Stimulated activated CD8-positive, alpha-beta memory T cell treated with anti-CD3 and anti-CD28 coated beads, Interleukin-7, amount 100 ng/mL, for 1 hour (primary cell): Measurements from ENCODE around the gene SLCO3A1.

Experiments used
- DNase-seq, 2 donors: peaks; one replicate each; pipeline ENCODE4 v3.0.0-alpha.2; 2020; ENCODE audit warnings: low read depth in 2 of 2

Gene SLCO3A1

GRCh38 chr15:92098869-92099268 lies 245.4 kb downstream of the SLCO3A1 start:
- DNase-seq: no peak

- DNase-seq: no peak
These were observed 246.8 kb downstream of the SLCO3A1 start for GRCh38 chr15:92100301-92100700.

- no peak for DNase-seq
These were observed 247.2 kb downstream of the SLCO3A1 start for GRCh38 chr15:92100751-92101150.

DNA sequence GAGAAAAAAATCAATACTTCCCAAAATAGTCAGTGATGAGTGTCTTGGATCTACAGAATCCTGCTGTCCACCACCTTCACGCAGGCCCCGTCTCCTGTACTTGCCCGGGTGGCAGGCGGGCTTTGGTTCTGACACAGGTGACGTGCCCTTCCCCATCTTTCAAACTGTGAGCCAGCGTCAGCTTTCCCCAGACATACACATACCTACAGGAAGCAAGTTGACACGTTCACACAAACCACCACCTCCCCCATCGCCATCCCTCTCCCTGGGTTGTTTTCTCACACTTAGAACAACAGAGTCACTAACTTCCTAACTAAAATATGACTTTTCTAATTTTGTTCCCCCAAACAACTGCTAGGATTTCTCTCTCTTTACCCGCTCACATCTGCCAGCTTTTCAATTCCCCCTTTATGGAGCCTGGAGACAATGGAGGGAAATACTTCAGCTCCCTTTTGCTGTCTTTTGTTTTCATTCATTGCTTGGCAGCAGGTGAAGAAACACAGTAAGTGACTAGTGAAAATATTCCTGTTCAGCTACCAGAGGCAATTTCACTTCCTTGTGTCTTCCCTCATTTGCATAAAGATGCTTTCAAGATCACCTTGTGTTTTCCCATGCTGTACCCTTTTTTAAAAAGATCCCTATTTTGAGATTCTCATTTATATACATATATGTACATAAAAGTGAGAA lies 248.3 kb downstream of the SLCO3A1 start:
- no peak for DNase-seq

- no peak for DNase-seq
These were observed 248.9 kb downstream of the SLCO3A1 start for GRCh38 chr15:92102395-92102755.

- DNase-seq: no peak
These were observed 250.6 kb downstream of the SLCO3A1 start for GRCh38 chr15:92104072-92104471.

DNA sequence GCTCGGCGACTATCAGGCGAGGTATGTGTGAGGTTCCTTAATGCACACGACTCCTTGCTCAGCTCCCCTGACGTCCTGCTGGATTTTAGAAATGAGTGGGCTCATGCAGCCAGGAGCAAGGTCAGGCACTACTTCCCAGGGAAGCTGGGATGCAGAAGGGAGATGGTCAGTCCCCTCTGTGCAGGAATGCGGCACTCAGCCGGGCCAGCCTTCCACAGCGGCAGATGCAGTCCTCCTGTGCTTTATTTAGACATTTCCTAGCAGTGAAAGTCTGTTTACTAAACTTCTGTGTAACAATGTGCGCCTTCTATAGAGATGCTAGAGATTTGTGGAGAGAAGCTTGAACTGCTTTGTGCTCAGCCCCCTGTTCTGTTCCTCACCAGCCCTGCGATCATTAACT lies 252.1 kb downstream of the SLCO3A1 start:
- DNase-seq: no peak

DNA sequence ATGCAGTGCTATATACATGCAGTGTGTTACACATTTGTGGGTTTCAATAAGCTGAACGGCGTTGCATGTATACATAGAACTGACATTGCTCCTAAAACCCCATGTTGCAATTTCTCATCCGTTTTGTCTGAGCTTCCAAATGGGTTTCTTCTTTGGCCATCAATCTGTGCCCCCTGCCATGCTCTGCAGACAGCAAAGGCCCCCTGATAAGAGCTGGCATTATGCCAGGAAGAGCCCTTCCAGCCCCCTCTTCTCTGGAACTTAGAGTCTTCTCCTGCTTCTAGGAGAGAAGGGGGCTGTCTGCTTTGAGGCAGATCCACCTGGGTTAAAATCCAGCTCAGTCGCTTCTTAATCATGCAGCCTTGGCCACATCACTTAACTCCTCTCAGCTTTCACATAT lies 254.0 kb downstream of the SLCO3A1 start:
- no peak for DNase-seq

GRCh38 chr15:92109191-92109873 lies 255.8 kb downstream of the SLCO3A1 start:
- no peak for DNase-seq

DNA sequence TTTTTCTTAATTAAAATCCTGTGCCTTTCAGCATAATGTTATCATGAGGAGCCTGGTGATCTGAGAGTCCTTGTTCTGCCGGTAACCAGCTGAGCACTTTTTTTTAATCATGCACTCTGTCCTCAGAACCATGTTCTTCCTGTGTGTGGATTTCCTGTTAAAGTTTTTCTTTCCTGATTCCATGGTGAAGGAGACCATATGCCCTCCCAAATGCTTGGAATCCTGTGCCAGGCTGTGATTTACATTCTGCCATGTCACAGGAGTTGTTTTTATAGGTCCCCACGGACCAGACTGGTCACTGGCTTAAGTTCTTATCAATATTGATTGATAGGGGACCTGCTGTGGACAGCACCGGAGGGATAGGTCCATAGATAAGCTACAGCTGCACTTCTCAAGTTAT lies 257.8 kb downstream of the SLCO3A1 start:
- no peak for DNase-seq

DNA sequence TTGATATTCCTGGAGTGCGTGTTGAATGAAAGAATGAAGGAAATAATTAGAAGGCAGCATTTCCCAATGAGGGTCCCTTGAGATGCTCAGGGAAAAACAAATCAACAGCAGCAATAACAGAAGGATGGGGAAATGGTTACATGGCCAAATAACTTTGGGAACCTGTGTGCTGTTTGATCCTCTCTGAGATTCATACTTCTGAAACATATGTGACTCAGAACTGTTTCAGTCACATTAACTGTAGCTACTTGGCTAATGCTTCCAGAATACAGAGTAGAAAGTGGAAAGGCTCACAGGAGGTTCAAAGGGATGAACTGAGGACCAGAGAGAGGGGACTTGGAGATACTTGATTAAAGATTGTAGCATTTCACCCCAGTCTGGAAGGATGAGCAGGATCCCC lies 258.2 kb downstream of the SLCO3A1 start:
- no peak for DNase-seq

- no peak for DNase-seq
These were observed 258.7 kb downstream of the SLCO3A1 start for GRCh38 chr15:92112180-92112579.

DNA sequence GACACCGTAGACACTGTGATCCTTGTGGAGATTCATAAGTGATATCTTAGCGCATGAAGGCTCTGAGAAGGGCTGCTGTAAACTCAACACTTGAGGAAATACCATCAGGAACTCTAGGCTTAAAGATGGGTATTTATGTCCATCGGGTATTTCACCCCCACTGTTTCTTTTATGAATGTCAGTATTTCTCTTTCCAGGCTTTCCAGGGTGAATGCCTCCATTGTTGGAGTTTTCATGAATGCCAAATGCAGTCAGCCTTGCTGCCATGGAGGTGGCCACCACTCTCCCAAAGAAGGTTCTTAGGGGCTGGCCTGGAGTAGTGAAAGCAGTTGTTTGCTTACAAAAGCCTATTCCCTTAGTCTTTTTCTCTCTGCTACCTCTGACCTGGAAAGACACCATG lies 259.2 kb downstream of the SLCO3A1 start:
- no peak for DNase-seq

GRCh38 chr15:92113832-92114231 lies 260.3 kb downstream of the SLCO3A1 start:
- DNase-seq: no peak

DNA sequence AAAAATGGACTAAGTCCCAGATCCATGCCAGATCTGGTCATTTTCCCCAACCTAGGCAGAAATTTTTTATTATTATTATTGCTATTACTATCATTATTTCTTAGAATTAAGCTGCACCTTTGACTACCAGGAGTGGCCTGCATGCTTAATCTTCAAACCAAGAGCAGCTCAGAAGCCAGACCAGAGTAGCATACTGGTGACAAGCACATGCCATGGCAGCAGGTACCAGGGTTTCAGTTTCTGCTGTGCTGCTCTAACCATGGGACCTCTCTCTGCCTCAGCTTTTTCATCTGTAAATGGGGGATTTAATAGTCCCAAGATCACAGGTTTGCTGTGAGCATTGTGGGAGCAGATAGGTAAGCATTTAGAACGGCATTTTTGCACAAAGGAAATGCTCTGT lies 262.3 kb downstream of the SLCO3A1 start:
- DNase-seq: no peak

GRCh38 chr15:92116330-92116729 lies 262.8 kb downstream of the SLCO3A1 start:
- no peak for DNase-seq

- DNase-seq: no peak
These were observed 263.8 kb downstream of the SLCO3A1 start for GRCh38 chr15:92117261-92117731.

DNA sequence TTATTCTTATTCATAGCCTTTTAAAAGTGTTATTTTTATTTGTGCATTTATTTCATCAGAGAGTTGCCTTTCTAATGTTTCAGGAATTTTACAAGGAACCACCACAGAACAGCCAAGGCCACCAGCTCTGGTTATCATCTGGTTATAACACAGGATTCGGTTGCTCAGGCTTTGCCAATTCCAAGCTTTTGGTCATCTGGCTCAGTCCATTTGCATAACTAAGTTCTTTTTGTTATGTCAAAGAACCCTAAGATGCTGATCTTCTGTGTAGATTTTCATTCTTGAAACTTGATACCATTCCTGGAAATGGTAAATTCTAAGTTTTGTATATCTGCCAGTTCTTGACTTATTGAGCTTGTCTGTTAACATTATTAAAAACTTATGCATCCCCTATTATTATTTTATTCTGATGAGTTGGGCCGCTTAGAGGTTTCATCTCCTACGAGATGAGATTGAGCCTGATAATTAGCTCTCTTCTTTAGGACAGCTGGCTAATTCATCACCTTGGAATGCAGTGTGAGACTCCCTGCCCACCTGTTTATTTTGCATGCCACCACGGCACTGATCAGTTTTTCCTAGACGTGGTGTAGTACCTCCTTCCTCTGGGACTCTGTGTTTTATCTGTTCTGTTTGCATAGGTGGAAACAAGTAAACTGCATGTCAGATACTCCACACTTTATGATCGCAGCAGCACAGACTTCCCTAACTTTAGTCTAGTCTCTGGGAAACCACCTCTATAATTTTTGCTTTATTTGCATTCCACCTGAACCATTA lies 264.8 kb downstream of the SLCO3A1 start:
- no peak for DNase-seq

DNA sequence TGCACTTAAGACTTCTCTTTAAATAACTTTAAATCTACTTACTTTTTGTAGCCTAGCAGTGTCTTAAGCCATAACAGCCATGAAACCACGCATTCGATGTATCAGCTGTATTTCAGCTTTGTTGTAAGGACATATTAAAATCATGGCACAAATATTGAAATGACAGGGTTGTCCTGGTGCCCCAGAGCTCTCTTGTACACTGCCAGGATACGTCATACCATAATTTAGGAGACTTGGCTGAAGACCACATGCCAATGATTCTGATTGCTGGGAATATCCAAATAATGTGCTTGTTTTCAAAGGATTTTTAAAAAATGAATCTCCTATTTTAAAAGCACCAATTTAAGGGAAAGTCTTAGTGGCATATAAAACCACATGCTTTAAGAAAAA lies 265.4 kb downstream of the SLCO3A1 start:
- no peak for DNase-seq

- no peak for DNase-seq
These were observed 266.7 kb downstream of the SLCO3A1 start for GRCh38 chr15:92120094-92120795.

DNA sequence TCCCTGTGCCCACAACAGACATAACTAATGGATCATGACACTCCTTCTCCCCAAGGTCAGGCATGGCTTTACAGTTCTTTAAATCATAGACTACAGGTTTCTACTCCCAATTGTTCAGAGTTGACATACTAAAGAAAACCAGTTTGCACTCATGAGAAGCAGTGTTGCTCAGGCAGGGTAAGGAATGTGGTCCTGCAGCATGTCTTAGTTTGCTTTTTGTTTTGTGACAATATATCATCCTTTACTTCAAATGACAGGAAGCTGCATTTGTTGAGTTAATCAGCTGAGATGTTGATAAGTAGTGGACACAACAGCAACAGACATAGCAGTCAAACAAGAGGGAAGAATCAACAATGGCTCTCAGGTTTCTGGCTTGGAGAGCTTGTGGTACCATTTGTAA lies 267.5 kb downstream of the SLCO3A1 start:
- no peak for DNase-seq

DNA sequence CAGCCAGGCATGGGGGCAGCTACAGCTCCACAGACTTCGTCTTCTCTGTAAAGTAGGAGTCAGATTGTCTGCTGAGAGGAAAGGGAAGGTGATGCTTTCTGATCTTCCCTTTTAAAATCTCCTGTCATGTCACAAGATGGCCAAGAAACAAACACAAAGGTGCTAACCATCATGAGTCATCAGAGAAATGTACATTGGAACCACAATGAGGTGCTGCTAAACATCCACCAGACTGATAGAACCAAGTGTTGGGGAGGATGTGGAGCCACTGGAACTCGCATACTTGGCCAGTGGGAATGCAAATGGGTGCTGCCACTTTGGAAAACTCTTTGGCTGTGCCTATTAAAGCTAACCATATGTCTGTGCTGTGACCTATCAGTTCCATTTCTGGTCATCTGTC lies 268.8 kb downstream of the SLCO3A1 start:
- DNase-seq: no peak
